Breast epithelium (tissue), 3 donors: Measurements from ENCODE around the gene CLEC11A.

Source experiments
- POLR2A ChIP-seq: fragments of 450-650 bp; IDR thresholded peaks from one replicate; pipeline ENCODE4 v1.6.1; 2016; ENCODE audit warnings: antibody characterized with exemption, mild to moderate bottlenecking, moderate library complexity
- TF ChIP-seq, protein P1 (sequence below), 3 donors: fragments of 450-650 bp; IDR thresholded peaks; one replicate each; pipeline ENCODE4 v1.5.1; 2016 to 2017; ENCODE audit warnings: antibody characterized with exemption in 3 of 3, mild to moderate bottlenecking in 3 of 3, moderate library complexity in 3 of 3

DNA sequence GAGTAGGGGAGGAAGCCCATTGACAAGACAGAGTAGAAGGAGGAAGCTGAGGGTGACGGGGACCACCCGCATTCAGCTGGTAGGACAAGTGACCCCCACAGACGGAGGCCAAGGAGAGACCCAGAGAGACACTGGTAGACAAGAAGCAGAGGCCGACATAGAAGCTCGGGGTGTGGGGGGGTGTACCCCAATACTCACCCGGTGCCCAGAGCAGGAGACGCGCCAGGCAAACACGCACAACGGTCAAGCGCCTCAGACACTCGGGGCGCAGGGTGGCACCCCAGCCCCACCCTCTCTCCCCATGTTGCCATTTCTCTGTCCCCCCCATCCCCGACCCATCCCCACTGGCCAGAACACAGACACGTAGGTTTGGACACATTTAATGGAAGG lies 27.1 kb upstream of the CLEC11A start:
- TF ChIP-seq, protein P1, sequence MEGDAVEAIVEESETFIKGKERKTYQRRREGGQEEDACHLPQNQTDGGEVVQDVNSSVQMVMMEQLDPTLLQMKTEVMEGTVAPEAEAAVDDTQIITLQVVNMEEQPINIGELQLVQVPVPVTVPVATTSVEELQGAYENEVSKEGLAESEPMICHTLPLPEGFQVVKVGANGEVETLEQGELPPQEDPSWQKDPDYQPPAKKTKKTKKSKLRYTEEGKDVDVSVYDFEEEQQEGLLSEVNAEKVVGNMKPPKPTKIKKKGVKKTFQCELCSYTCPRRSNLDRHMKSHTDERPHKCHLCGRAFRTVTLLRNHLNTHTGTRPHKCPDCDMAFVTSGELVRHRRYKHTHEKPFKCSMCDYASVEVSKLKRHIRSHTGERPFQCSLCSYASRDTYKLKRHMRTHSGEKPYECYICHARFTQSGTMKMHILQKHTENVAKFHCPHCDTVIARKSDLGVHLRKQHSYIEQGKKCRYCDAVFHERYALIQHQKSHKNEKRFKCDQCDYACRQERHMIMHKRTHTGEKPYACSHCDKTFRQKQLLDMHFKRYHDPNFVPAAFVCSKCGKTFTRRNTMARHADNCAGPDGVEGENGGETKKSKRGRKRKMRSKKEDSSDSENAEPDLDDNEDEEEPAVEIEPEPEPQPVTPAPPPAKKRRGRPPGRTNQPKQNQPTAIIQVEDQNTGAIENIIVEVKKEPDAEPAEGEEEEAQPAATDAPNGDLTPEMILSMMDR (IDR thresholded peaks at IDR 0.05) = no peak
- no peak for TF ChIP-seq POLR2A
